Left colon (tissue), 2 donors: ENCODE measurements around the gene CD69. TPM values are rescaled to one million over a fixed set of nuclear protein-coding genes. Genes with fewer than 3 reads are reported as not detected.
"Not testable (repeated sequence)": the region's sequence is repeated elsewhere in the genome, so short reads cannot be mapped to it uniquely, and the experiment has no call there.

Experiments used
- ATAC-seq: fragments of 200-7000 bp; cut with Tn5 transposase; one replicate; pipeline ENCODE4 v1.9.1; 2020; ENCODE audit warnings: mild to moderate bottlenecking, moderate library complexity
- DNase-seq, 2 donors: peaks; one replicate each; pipeline ENCODE4 v3.0.0-alpha.2; 2020
- intact Hi-C, 2 donors: fragments of 100-400 bp; cut with DNase I in 1 of 2; cut with micrococcal nuclease in 1 of 2; formaldehyde crosslinking; loops; one replicate each; pipeline versions ENCODE4 v1.11.2 to v1.14.0; 2022; cut with DNase I, micrococcal nuclease
- total RNA-seq, 2 donors: library from RNA; stranded (reverse); fragmentation: NEBNext Ultra II Directional; extraction: Animal tissue kit (Norgen Biotek cat#: 25700); gene quantifications; one replicate each; pipeline ENCODE4 v1.2.1, GENCODE V29; 2021
- donor health status: DM: no; HTN: no; CAD: no.
- donor health status: DM: yes; HTN: yes; CAD: no.

Gene CD69
- total RNA-seq, 2 donors from 2014 or later: 2.6 to 3.9 TPM

GRCh38 chr12:9753073-9753472 lies 7.6 kb downstream of the CD69 start:
- ATAC-seq: no peak
- no peak for DNase-seq
- intact Hi-C loops: loop anchor here in 1 of 2 donors (5.0 kb wide), 1 partner anchor 174 kb away; no protein-coding TSS in a partner anchor

- intact Hi-C loops: loop anchor here in 1 of 2 donors (5.0 kb wide), 1 partner anchor 175 kb away; no protein-coding TSS in a partner anchor
Observed at GRCh38 chr12:9752145-9752933, 8.4 kb downstream of the CD69 start.

GRCh38 chr12:9751204-9752144 lies 9.2 kb downstream of the CD69 start:
- intact Hi-C loops: loop anchor here in 1 of 2 donors (5.0 kb wide), 1 partner anchor 176 kb away; no protein-coding TSS in a partner anchor
- DNase-seq: no peak
- ATAC-seq: peak; percentile 63

More at GRCh38 chr12:9752145-9752933, 8.4 kb downstream of the CD69 start:
- DNase-seq (no peak), ATAC-seq (no peak)

- intact Hi-C loops: loop anchor here in 1 of 2 donors (5.0 kb wide), 1 partner anchor 177 kb away; no protein-coding TSS in a partner anchor
- peak; percentile 73 for ATAC-seq
- DNase-seq: peak; percentile 26 to 42
Observed at GRCh38 chr12:9750276-9751203, 10.2 kb downstream of the CD69 start.

GRCh38 chr12:9749640-9750039 lies 11.1 kb downstream of the CD69 start:
- intact Hi-C loops: loop anchor here (5.0 kb wide), 2 partner anchors 178 to 393 kb away; no protein-coding TSS in a partner anchor
- DNase-seq: no peak
- ATAC-seq: no peak

GRCh38 chr12:9745199-9745598 lies 15.5 kb downstream of the CD69 start:
- ATAC-seq (no peak), DNase-seq (no peak)
- intact Hi-C loops: loop anchor here (5.0 kb wide), 2 partner anchors 182 to 397 kb away; no protein-coding TSS in a partner anchor

- DNase-seq (peak in 1 of 2 donors; percentile 34), ATAC-seq (peak; percentile 67)
- intact Hi-C loops: no loop called here
Observed at GRCh38 chr12:9742661-9743060, 18.0 kb downstream of the CD69 start.

GRCh38 chr12:9741726-9742125 lies 19.0 kb downstream of the CD69 start:
- no peak for DNase-seq
- ATAC-seq: peak; percentile 27
- intact Hi-C loops: no loop called here

GRCh38 chr12:9740106-9740750 lies 20.5 kb downstream of the CD69 start:
- intact Hi-C loops: no loop called here
- ATAC-seq: peak; percentile 50
- DNase-seq: no peak

GRCh38 chr12:9739404-9740105 lies 21.1 kb downstream of the CD69 start:
- intact Hi-C loops: not testable (repeated sequence)
- DNase-seq: peak in 1 of 2 donors; percentile 53
- ATAC-seq: peak; percentile 23

GRCh38 chr12:9738905-9739304 lies 21.8 kb downstream of the CD69 start:
- DNase-seq, ATAC-seq, intact Hi-C loops: not testable (repeated sequence)

GRCh38 chr12:9736936-9737705 lies 23.6 kb downstream of the CD69 start:
- DNase-seq (no peak), ATAC-seq (no peak)
- intact Hi-C loops: no loop called here

GRCh38 chr12:9735601-9736000 lies 25.1 kb downstream of the CD69 start:
- intact Hi-C loops: no loop called here
- DNase-seq: no peak
- no peak for ATAC-seq

GRCh38 chr12:9732921-9733461 lies 27.7 kb downstream of the CD69 start, which contains the start of gene CLECL1:
CLECL1 (minus strand) TSS chr12:9733097.
- DNase-seq (no peak), ATAC-seq (no peak)
- intact Hi-C loops: no loop called here

- DNase-seq (no peak), ATAC-seq (no peak)
- intact Hi-C loops: no loop called here
Observed at GRCh38 chr12:9731797-9732196, 28.9 kb downstream of the CD69 start.

- intact Hi-C loops: no loop called here
- DNase-seq: no peak
- ATAC-seq: no peak
Observed at GRCh38 chr12:9731393-9731792, 29.3 kb downstream of the CD69 start.
